ENCODE data around the gene LGALS16.

The LGALS16 gene

GRCh38 chr19:39692166-39692565 is 36.5 kb downstream of the LGALS16 start:
- no peak overlapping the region for H3K9ac ChIP-seq (ENCODE audit: low read depth, low read length)
- H3K9me3 ChIP-seq (ENCODE audit: insufficient read depth, low read length, severe bottlenecking) = no peaks in the 10 kb centered on the region
- H4K20me1 ChIP-seq (ENCODE audit: insufficient read depth, low read length) = no peaks in the 10 kb centered on the region
- H3K4me2 ChIP-seq (ENCODE audit: insufficient read depth, low read length) = no peak overlapping the region
- no peak overlapping the region for H2AFZ ChIP-seq (ENCODE audit: low read depth, low read length)
- no peaks in the 10 kb centered on the region for H3K4me1 ChIP-seq (ENCODE audit: insufficient read depth, low read length)
- H3K27me3 ChIP-seq (ENCODE audit: insufficient read depth, low read length, poor library complexity) = peaks cover 13% of the 10 kb centered on the region
- TF ChIP-seq CTCF (IDR thresholded peaks at IDR 0.05; ENCODE audit: borderline replicate concordance, extremely low read depth, low read length, poor library complexity, severe bottlenecking) = no peak
- TF ChIP-seq EZH2 (IDR thresholded peaks at IDR 0.05; ENCODE audit: borderline replicate concordance, low read depth, low read length, severe bottlenecking) = no peak
- H3K4me3 ChIP-seq (ENCODE audit: low read depth in 1 of 2, low read length in 2 of 2) = no peak overlapping the region
- no peak overlapping the region for H3K27ac ChIP-seq (ENCODE audit: low read length)
- no peaks in the 10 kb centered on the region for H3K36me3 ChIP-seq (ENCODE audit: insufficient read depth, low read length)
- no peaks in the 10 kb centered on the region for H3K79me2 ChIP-seq (ENCODE audit: insufficient read depth, low read length)
- DNase-seq (no peak), ATAC-seq (ENCODE audit: insufficient read depth, low read depth) (no peak)

- ATAC-seq (ENCODE audit: insufficient read depth, low read depth) (no peak), DNase-seq (no peak)
- H2AFZ ChIP-seq (ENCODE audit: low read depth, low read length) = no peak overlapping the region
- no peaks in the 10 kb centered on the region for H3K79me2 ChIP-seq (ENCODE audit: insufficient read depth, low read length)
- H3K27me3 ChIP-seq (ENCODE audit: insufficient read depth, low read length, poor library complexity) = peaks cover 13% of the 10 kb centered on the region
- no peak overlapping the region for H3K4me3 ChIP-seq (ENCODE audit: low read depth in 1 of 2, low read length in 2 of 2)
- H3K27ac ChIP-seq (ENCODE audit: low read length) = no peak overlapping the region
- no peaks in the 10 kb centered on the region for H3K9me3 ChIP-seq (ENCODE audit: insufficient read depth, low read length, severe bottlenecking)
- no peak overlapping the region for H3K4me2 ChIP-seq (ENCODE audit: insufficient read depth, low read length)
- no peaks in the 10 kb centered on the region for H3K36me3 ChIP-seq (ENCODE audit: insufficient read depth, low read length)
- no peaks in the 10 kb centered on the region for H4K20me1 ChIP-seq (ENCODE audit: insufficient read depth, low read length)
- no peaks in the 10 kb centered on the region for H3K4me1 ChIP-seq (ENCODE audit: insufficient read depth, low read length)
- H3K9ac ChIP-seq (ENCODE audit: low read depth, low read length) = no peak overlapping the region
- TF ChIP-seq EZH2 (IDR thresholded peaks at IDR 0.05; ENCODE audit: borderline replicate concordance, low read depth, low read length, severe bottlenecking) (no peak), CTCF (IDR thresholded peaks at IDR 0.05; ENCODE audit: borderline replicate concordance, extremely low read depth, low read length, poor library complexity, severe bottlenecking) (no peak)
Observed at GRCh38 chr19:39692822-39693221, 37.1 kb downstream of the LGALS16 start.

- Histone ChIP-seq H3K27ac (ENCODE audit: low read length) (no peak overlapping the region), H2AFZ (ENCODE audit: low read depth, low read length) (no peak overlapping the region), H3K4me3 (ENCODE audit: low read depth in 1 of 2, low read length in 2 of 2) (no peak overlapping the region), H3K9ac (ENCODE audit: low read depth, low read length) (no peak overlapping the region), H3K4me2 (ENCODE audit: insufficient read depth, low read length) (no peak overlapping the region), H3K36me3 (ENCODE audit: insufficient read depth, low read length) (no peaks in the 10 kb centered on the region), H3K4me1 (ENCODE audit: insufficient read depth, low read length) (no peaks in the 10 kb centered on the region), H3K79me2 (ENCODE audit: insufficient read depth, low read length) (no peaks in the 10 kb centered on the region), H3K27me3 (ENCODE audit: insufficient read depth, low read length, poor library complexity) (peaks cover 13% of the 10 kb centered on the region), H4K20me1 (ENCODE audit: insufficient read depth, low read length) (no peaks in the 10 kb centered on the region), H3K9me3 (ENCODE audit: insufficient read depth, low read length, severe bottlenecking) (no peaks in the 10 kb centered on the region)
- TF ChIP-seq CTCF (IDR thresholded peaks at IDR 0.05; ENCODE audit: borderline replicate concordance, extremely low read depth, low read length, poor library complexity, severe bottlenecking) (no peak), EZH2 (IDR thresholded peaks at IDR 0.05; ENCODE audit: borderline replicate concordance, low read depth, low read length, severe bottlenecking) (no peak)
- ATAC-seq (ENCODE audit: insufficient read depth, low read depth) (no peak), DNase-seq (no peak)
Observed at GRCh38 chr19:39695759-39696158, 40.0 kb downstream of the LGALS16 start.

GRCh38 chr19:39696387-39696786 is 40.7 kb downstream of the LGALS16 start:
- H4K20me1 ChIP-seq (ENCODE audit: insufficient read depth, low read length) = no peaks in the 10 kb centered on the region
- H3K36me3 ChIP-seq (ENCODE audit: insufficient read depth, low read length) = no peaks in the 10 kb centered on the region
- H2AFZ ChIP-seq (ENCODE audit: low read depth, low read length) = no peak overlapping the region
- H3K79me2 ChIP-seq (ENCODE audit: insufficient read depth, low read length) = no peaks in the 10 kb centered on the region
- H3K27me3 ChIP-seq (ENCODE audit: insufficient read depth, low read length, poor library complexity) = peaks cover 13% of the 10 kb centered on the region
- no peaks in the 10 kb centered on the region for H3K9me3 ChIP-seq (ENCODE audit: insufficient read depth, low read length, severe bottlenecking)
- H3K4me3 ChIP-seq (ENCODE audit: low read depth in 1 of 2, low read length in 2 of 2) = no peak overlapping the region
- ATAC-seq (ENCODE audit: insufficient read depth, low read depth) (no peak), DNase-seq (no peak)
- H3K4me2 ChIP-seq (ENCODE audit: insufficient read depth, low read length) = no peak overlapping the region
- H3K27ac ChIP-seq (ENCODE audit: low read length) = no peak overlapping the region
- H3K9ac ChIP-seq (ENCODE audit: low read depth, low read length) = no peak overlapping the region
- TF ChIP-seq EZH2 (IDR thresholded peaks at IDR 0.05; ENCODE audit: borderline replicate concordance, low read depth, low read length, severe bottlenecking) (no peak), CTCF (IDR thresholded peaks at IDR 0.05; ENCODE audit: borderline replicate concordance, extremely low read depth, low read length, poor library complexity, severe bottlenecking) (no peak)
- H3K4me1 ChIP-seq (ENCODE audit: insufficient read depth, low read length) = no peaks in the 10 kb centered on the region
